Mononuclear cell (primary cell): ENCODE results near the gene UVRAG. TPM values are rescaled to one million over a fixed set of nuclear protein-coding genes. Genes with fewer than 3 reads are reported as not detected.
"Not testable (repeated sequence)": the region's sequence is repeated elsewhere in the genome, so short reads cannot be mapped to it uniquely, and the experiment has no call there.

Source experiments
- H3K27me3 ChIP-seq: 2 replicates; pipeline ENCODE4 v1.6.0; 2011; ENCODE audit warnings: low read length, control low read depth; ENCODE audit not compliant: insufficient read depth
- H3K4me1 ChIP-seq: 2 replicates; pipeline ENCODE4 v1.5.1; 2011; ENCODE audit warnings: mild to moderate bottlenecking, low read length, control low read depth; ENCODE audit not compliant: insufficient read depth
- H3K4me3 ChIP-seq: 2 replicates; pipeline ENCODE4 v1.5.1; 2011; ENCODE audit warnings: mild to moderate bottlenecking, low read length, moderate library complexity
- H3K9me3 ChIP-seq: 2 replicates; pipeline ENCODE4 v1.5.1; 2011; ENCODE audit warnings: low read depth, mild to moderate bottlenecking, control low read depth, low read length
- total RNA-seq: library from RNA; depleted of rRNA; stranded (reverse); fragments of >200 nt; gene quantifications from one replicate; pipeline ENCODE4 v1.2.3, GENCODE V29; 2012

UVRAG gene
- total RNA-seq, 1 donor = 42.5 TPM

GRCh38 chr11:76054330-76054729 lies 239.3 kb downstream of the UVRAG start:
- Histone ChIP-seq H3K9me3 (peaks cover 6% of the 10 kb centered on the region), H3K27me3 (no peaks in the 10 kb centered on the region), H3K4me3 (no peak overlapping the region), H3K4me1 (no peaks in the 10 kb centered on the region)

DNA sequence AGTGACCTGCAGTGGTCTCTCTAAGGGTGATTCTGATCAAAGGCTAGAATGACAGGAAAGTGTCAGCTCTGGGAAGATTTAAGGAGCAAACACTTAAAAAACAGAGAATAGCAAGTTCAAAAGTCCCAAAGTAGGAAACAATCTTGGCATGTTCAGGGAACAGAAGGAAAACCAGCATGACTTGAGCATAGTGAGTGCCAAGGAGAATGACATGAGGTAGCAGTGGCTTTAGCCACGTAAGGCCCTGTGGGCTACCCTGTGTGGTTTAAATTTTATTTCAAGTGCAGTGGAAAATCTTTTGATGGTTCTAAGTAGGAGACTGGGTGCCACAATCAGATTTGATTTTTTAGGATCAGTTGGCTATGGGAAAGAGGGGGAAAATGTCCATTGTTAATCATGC lies 241.9 kb downstream of the UVRAG start:
- Histone ChIP-seq H3K9me3 (no peaks in the 10 kb centered on the region), H3K4me3 (no peak overlapping the region), H3K27me3 (no peaks in the 10 kb centered on the region), H3K4me1 (no peaks in the 10 kb centered on the region)

DNA sequence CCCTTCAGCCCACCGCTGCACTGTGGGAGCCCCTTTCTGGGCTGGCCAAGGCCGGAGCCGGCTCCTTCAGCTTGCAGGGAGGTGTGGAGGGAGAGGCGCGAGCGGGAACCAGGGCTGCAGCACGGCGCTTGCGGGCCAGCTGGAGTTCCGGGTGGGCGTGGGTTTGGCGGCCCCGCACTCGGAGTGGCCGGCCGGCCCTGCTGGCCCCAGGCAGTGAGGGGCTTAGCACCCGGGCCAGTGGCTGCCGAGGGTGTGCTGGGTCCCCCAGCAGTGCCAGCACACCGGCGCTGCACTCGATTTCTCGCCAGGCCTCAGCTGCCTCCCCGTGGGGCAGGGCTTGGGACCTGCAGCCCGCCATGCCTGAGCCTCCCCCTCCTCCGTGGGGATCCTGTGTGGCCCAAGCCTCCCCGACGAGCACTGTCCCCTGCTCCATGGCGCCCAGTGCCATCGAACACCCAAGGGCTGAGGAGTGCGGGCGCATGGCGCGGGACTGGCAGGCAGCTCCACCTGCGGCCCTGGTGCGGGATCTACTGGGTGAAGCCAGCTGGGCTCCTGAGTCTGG lies 245.5 kb downstream of the UVRAG start:
- H3K9me3 ChIP-seq, H3K27me3 ChIP-seq, H3K4me1 ChIP-seq, H3K4me3 ChIP-seq: not testable (repeated sequence)

- Histone ChIP-seq H3K4me3 (no peak overlapping the region), H3K27me3 (no peaks in the 10 kb centered on the region), H3K9me3 (no peaks in the 10 kb centered on the region), H3K4me1 (no peaks in the 10 kb centered on the region)
These were observed 247.7 kb downstream of the UVRAG start for GRCh38 chr11:76062733-76063132.

DNA sequence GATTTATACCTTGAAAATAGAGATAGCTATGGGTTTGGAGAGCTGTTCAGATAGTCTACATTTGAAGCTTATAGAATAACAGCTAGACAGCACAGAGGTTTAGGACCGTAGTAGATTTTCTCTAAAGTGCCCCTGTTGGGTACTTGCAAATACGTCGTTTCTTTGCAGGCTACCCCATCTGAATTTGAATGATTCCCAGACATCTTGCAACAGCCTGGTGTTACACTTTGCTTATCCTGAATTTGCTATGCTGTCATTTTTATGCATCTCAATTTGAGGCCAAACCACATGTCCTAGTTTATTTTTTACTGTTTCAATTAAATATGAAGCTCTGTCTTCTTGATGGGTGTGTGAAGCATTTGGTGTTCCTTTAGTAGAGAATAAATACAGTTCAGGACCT lies 249.2 kb downstream of the UVRAG start:
- no peaks in the 10 kb centered on the region for H3K4me1 ChIP-seq
- H3K27me3 ChIP-seq = no peaks in the 10 kb centered on the region
- no peak overlapping the region for H3K4me3 ChIP-seq

DNA sequence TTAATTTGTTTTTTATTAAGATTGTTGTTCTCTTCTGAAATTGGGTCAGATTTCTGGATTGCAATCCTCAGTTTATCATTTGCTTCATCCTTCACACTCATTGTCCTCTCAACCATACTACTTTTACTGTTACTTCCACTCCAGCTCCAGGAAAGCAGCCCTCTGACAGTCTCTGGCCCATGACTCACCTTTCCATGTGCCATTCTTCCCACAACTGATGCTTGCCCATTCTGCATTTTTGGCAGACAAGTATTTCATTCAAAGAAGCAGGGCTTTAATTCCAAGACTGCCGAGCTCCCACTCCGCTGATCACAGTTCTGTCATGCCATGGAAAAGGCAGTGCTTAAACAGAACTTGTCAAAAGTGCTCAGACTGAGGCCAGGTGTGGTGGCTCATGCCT lies 252.1 kb downstream of the UVRAG start:
- Histone ChIP-seq H3K9me3 (no peaks in the 10 kb centered on the region), H3K4me1 (peaks cover 3% of the 10 kb centered on the region), H3K27me3 (no peaks in the 10 kb centered on the region), H3K4me3 (no peak overlapping the region)

More for the DNA sequence above, 249.2 kb downstream of the UVRAG start:
- no peaks in the 10 kb centered on the region for H3K9me3 ChIP-seq

- H3K4me3 ChIP-seq = no peak overlapping the region
- H3K9me3 ChIP-seq = no peaks in the 10 kb centered on the region
- no peaks in the 10 kb centered on the region for H3K27me3 ChIP-seq
- H3K4me1 ChIP-seq = peaks cover 3% of the 10 kb centered on the region
These were observed 254.0 kb downstream of the UVRAG start for GRCh38 chr11:76069001-76069400.

DNA sequence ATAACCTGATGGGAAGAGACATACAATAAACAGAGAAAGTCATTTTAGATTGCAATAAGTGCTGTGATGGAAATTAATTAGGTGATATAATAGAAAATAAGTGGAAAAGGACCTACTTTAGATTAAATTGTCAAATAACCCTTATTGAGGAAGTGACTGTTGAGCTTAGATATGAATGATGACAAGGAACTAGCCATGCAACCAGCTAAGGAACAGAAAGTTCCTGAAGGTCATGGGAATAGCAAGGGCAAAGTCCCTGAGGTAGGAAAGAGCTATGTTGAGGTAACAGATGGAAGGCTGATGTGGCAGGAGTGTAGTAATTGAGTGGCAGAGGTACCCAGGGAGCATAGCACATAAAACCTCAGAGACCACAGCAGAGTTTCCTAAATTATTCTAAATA lies 256.1 kb downstream of the UVRAG start:
- peaks cover 9% of the 10 kb centered on the region for H3K4me1 ChIP-seq
- H3K9me3 ChIP-seq = no peaks in the 10 kb centered on the region
- no peaks in the 10 kb centered on the region for H3K27me3 ChIP-seq
- no peak overlapping the region for H3K4me3 ChIP-seq

DNA sequence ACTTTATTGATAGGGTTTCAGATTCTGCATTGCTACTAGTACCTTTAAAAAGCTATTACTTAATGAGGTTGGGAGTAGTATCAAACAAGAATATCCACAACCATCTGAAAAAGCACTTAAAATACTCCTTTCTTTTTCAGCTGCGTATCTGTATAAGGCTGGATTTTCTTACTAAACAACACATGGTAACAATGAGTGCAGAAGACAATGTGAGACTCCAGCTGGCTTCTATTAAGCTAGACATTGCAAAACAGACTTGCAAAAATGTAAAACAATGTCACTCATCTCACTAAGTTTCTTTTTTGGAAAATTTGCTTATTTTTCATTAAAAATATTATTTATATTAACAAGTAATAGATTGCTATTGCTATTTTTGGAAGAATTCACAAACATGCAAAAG lies 258.7 kb downstream of the UVRAG start:
- Histone ChIP-seq H3K27me3 (no peaks in the 10 kb centered on the region), H3K9me3 (no peaks in the 10 kb centered on the region)

GRCh38 chr11:76074148-76075095 lies 259.4 kb downstream of the UVRAG start:
- H3K4me1 ChIP-seq = peaks cover 15% of the 10 kb centered on the region
- no peaks in the 10 kb centered on the region for H3K27me3 ChIP-seq
- H3K9me3 ChIP-seq = no peaks in the 10 kb centered on the region
- H3K4me3 ChIP-seq = no peak overlapping the region

More for the DNA sequence above, 258.7 kb downstream of the UVRAG start:
- H3K4me3 ChIP-seq = no peak overlapping the region
- H3K4me1 ChIP-seq = peaks cover 15% of the 10 kb centered on the region

GRCh38 chr11:76075716-76076115 lies 260.7 kb downstream of the UVRAG start:
- H3K4me3 ChIP-seq = no peak overlapping the region
- H3K27me3 ChIP-seq = no peaks in the 10 kb centered on the region
- H3K4me1 ChIP-seq = peaks cover 12% of the 10 kb centered on the region
- no peaks in the 10 kb centered on the region for H3K9me3 ChIP-seq

DNA sequence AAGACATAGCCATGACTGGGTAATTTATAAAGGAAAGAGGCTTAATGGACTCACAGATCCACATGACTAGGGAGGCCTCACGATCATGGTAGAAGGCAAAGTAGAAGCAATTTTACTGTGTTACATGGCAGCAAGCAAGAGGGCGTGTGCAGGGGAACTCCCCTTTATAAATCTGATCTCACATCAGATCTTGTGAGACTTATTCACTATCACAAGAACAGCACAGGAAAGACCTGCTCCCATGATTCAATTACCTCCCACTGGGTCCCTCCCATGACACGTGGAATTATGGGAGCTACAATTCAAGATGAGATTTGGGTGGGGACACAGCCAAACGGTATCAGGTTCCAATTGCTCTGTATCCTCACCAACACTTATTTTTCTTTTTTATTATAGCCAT lies 261.2 kb downstream of the UVRAG start:
- not testable (repeated sequence) for H3K27me3 ChIP-seq, H3K4me3 ChIP-seq, H3K9me3 ChIP-seq
- H3K4me1 ChIP-seq = peaks cover 12% of the 10 kb centered on the region

DNA sequence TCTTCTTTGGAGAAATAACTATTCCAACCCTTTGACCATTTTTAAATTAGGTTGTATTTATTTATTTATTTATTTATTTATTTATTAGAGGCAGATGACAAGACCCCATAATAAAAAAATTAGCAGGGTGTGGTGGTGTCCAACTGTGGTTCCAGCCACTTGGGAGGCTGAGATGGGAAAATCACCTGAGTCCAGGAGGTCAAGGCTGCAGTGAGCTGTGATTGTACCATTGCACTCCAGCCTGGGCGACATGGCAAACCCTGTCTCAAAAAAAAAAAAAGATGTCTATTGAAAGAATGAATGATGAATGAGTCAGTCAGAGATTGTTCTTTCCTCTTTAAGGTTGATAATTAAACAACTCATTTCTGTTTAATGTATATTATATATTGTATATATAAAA lies 261.7 kb downstream of the UVRAG start:
- Histone ChIP-seq H3K27me3 (no peaks in the 10 kb centered on the region), H3K4me3 (no peak overlapping the region), H3K9me3 (no peaks in the 10 kb centered on the region), H3K4me1 (peaks cover 12% of the 10 kb centered on the region)

DNA sequence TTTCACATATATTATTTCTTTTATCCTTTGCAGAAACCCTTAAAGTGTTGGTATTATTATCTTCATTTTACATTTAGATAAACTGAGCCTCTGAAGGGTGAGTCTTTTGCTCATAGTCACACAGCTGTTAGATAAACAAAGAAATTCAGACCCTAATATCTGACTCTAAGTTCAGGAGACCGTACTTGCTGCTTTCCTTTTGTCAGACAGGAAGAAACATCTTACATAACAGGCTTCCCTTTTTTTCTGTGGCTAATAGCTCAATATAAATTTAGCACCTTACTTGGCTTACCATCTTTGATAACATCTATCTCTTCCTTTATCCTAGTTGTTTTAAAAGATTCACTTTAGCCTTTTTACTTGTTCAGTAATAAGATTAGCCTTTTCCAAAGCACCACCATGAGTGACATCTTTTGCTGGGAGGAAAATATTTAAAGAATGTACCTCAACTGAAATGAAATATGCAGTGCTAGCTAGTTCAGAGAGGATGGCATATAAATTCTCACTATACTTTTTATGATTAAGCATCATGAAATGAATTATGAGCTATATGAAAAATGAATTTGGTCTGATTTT lies 262.7 kb downstream of the UVRAG start:
- no peak overlapping the region for H3K4me3 ChIP-seq

GRCh38 chr11:76081084-76081483 lies 266.1 kb downstream of the UVRAG start:
- H3K27me3 ChIP-seq, H3K4me1 ChIP-seq, H3K9me3 ChIP-seq, H3K4me3 ChIP-seq: not testable (repeated sequence)

More for the DNA sequence above, 262.7 kb downstream of the UVRAG start:
- H3K9me3 ChIP-seq = no peaks in the 10 kb centered on the region
- no peaks in the 10 kb centered on the region for H3K27me3 ChIP-seq
- peaks cover 12% of the 10 kb centered on the region for H3K4me1 ChIP-seq
